Lower leg skin (tissue), 4 donors: ENCODE measurements around the gene GLI3. TPM values are rescaled to one million over a fixed set of nuclear protein-coding genes. Genes with fewer than 3 reads are reported as not detected.

Source experiments
- DNase-seq, 2 donors: peaks; one replicate each; pipeline ENCODE4 v3.0.0-alpha.2; 2019; ENCODE audit warnings: low spot score in 2 of 2
- H3K4me3 ChIP-seq: fragments of 200-600 bp; sonication (generic); 2 replicates; pipeline ENCODE4 v1.5.1; 2017; ENCODE audit warnings: mild to moderate bottlenecking, low read depth; ENCODE audit not compliant: poor library complexity, severe bottlenecking
- POLR2A ChIP-seq, 2 donors: fragments of 450-650 bp; IDR thresholded peaks; one replicate each; pipeline ENCODE4 v1.6.1; 2016 to 2017; ENCODE audit warnings: antibody characterized with exemption in 2 of 2, mild to moderate bottlenecking in 1 of 2, moderate library complexity in 1 of 2
- WGBS, 2 donors: methylation state at CpG; one replicate each; pipeline ENCODE4 v1.1.5; 2018; 5-methylcytosine and 5-hydroxymethylcytosine counted together
- intact Hi-C: fragments of 100-400 bp; cut with DNase I; formaldehyde crosslinking; loops from one replicate; pipeline ENCODE4 v1.15.0; 2023; ENCODE audit warnings: low total_unique reads
- total RNA-seq, 4 donors: library from RNA; depleted of rRNA; stranded (reverse); fragments of >200 nt; gene quantifications; one replicate each; pipeline ENCODE4 v1.1.0, GENCODE V29; 2016
- TF ChIP-seq, protein P1 (sequence below), 3 donors: fragments of 450-650 bp; IDR thresholded peaks; one replicate each; pipeline ENCODE4 v1.5.1; 2016; ENCODE audit warnings: antibody characterized with exemption in 3 of 3, mild to moderate bottlenecking in 3 of 3, moderate library complexity in 2 of 3

The GLI3 gene
- total RNA-seq, 4 donors from 2014 or later, result 16.4 to 28.2 (median 18.3) TPM

- no peak for DNase-seq
- no peak for TF ChIP-seq POLR2A (IDR thresholded peaks at IDR 0.05)
- TF ChIP-seq, protein P1, sequence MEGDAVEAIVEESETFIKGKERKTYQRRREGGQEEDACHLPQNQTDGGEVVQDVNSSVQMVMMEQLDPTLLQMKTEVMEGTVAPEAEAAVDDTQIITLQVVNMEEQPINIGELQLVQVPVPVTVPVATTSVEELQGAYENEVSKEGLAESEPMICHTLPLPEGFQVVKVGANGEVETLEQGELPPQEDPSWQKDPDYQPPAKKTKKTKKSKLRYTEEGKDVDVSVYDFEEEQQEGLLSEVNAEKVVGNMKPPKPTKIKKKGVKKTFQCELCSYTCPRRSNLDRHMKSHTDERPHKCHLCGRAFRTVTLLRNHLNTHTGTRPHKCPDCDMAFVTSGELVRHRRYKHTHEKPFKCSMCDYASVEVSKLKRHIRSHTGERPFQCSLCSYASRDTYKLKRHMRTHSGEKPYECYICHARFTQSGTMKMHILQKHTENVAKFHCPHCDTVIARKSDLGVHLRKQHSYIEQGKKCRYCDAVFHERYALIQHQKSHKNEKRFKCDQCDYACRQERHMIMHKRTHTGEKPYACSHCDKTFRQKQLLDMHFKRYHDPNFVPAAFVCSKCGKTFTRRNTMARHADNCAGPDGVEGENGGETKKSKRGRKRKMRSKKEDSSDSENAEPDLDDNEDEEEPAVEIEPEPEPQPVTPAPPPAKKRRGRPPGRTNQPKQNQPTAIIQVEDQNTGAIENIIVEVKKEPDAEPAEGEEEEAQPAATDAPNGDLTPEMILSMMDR (IDR thresholded peaks at IDR 0.05), result no peak
- intact Hi-C loops, result no loop called here
- WGBS, 2 donors, result 86 to 89% methylated on average over 5 of the region's 5 CpGs
- H3K4me3 ChIP-seq, result no peak overlapping the region
These were observed 72.1 kb downstream of the GLI3 start for GRCh38 chr7:42164881-42165428.

GRCh38 chr7:42162560-42163325 lies 74.3 kb downstream of the GLI3 start:
- H3K4me3 ChIP-seq, result no peak overlapping the region
- TF ChIP-seq, protein P1 (IDR thresholded peaks at IDR 0.05), result no peak
- no peak for TF ChIP-seq POLR2A (IDR thresholded peaks at IDR 0.05)
- intact Hi-C loops, result no loop called here
- DNase-seq, result no peak
- WGBS, 2 donors, result 77 to 81% methylated on average over 7 of the region's 7 CpGs

GRCh38 chr7:42161719-42162118 lies 75.3 kb downstream of the GLI3 start:
- intact Hi-C loops, result no loop called here
- TF ChIP-seq, protein P1 (IDR thresholded peaks at IDR 0.05), result no peak
- no peak for TF ChIP-seq POLR2A (IDR thresholded peaks at IDR 0.05)
- no peak overlapping the region for H3K4me3 ChIP-seq
- WGBS, 2 donors, result 73% methylated on average over 2 of the region's 2 CpGs
- no peak for DNase-seq

DNA sequence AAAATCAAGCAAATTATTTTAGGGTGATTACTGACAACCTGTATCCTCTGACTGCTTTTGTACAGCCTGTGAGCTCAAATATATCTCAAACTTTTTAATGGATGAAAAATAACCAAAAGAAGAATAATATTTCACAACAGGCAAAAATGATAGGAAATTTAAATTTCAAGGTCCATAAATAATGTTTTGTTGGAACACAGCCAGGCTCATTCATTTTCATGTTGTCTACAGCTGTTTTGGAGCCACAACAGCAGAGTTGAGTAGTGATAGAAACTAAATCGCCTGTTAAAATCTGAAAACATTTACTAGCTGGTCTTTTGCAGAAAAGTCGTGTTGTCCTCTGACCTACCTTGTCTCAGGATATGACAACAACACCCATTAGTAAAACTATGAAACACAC lies 75.9 kb downstream of the GLI3 start:
- WGBS, 2 donors, result 32 to 38% methylated on average over 2 of the region's 2 CpGs
- H3K4me3 ChIP-seq, result no peak overlapping the region

DNA sequence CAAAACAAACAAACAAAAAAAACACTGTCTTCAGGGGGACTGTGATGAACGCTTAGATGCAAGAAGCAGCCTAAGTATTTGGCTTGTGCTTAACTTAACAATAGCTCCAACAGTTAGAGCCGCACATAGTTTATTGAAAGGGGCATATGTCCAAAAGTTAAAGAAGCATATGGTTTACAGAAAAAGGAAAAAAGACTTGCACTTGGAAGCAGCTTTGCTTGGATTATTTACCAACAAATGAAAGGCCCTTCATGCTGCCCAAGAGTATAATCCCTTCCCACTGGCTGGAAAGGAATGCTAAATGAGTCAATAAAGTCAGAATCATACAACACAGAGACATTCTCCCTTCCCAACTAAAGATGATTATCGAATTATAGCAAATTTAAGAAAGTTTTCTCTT lies 77.9 kb downstream of the GLI3 start:
- H3K4me3 ChIP-seq, result no peak overlapping the region

More for the DNA sequence above, 75.9 kb downstream of the GLI3 start:
- intact Hi-C loops, result no loop called here
- TF ChIP-seq POLR2A (IDR thresholded peaks at IDR 0.05), result no peak
- TF ChIP-seq, protein P1 (IDR thresholded peaks at IDR 0.05), result no peak
- DNase-seq, result no peak

More for the DNA sequence above, 77.9 kb downstream of the GLI3 start:
- no peak for DNase-seq
- 59 to 63% methylated on average over 3 of the region's 3 CpGs for WGBS, 2 donors
- intact Hi-C loops, result no loop called here
- TF ChIP-seq, protein P1 (IDR thresholded peaks at IDR 0.05), result no peak
- no peak for TF ChIP-seq POLR2A (IDR thresholded peaks at IDR 0.05)
